GM18499 (cell line): ENCODE measurements around the gene FCN2.

Source experiments
- ATAC-seq: cut with Tn5 transposase; IDR thresholded peaks from one replicate; pipeline ENCODE4 v1.9.1; 2021; ENCODE audit warnings: moderate number of reproducible peaks; ENCODE audit not compliant: insufficient read depth, unreplicated experiment

The FCN2 gene

DNA sequence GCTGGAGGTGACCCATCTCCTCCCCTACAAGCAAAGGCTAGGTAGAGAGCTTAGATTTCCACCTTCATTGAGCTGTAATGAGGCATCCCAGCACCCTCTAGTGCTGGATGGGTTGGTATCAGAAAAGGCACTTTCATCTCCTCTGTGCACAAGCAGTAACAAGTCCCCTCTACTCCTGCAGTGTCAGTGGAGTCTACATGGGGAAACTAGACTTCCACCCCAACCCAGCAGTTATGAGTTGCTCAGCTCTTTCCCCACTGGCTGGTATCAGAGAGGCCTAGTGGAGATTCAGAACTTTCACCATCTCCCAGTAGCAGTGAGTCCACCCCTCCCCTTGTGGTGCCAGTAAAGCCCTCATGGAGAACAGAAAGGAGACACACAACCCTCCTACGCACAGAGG is 19.2 kb downstream of the FCN2 start:
- ATAC-seq = no peak

GRCh38 chr9:134902936-134903335 is 22.3 kb downstream of the FCN2 start:
- no peak for ATAC-seq

DNA sequence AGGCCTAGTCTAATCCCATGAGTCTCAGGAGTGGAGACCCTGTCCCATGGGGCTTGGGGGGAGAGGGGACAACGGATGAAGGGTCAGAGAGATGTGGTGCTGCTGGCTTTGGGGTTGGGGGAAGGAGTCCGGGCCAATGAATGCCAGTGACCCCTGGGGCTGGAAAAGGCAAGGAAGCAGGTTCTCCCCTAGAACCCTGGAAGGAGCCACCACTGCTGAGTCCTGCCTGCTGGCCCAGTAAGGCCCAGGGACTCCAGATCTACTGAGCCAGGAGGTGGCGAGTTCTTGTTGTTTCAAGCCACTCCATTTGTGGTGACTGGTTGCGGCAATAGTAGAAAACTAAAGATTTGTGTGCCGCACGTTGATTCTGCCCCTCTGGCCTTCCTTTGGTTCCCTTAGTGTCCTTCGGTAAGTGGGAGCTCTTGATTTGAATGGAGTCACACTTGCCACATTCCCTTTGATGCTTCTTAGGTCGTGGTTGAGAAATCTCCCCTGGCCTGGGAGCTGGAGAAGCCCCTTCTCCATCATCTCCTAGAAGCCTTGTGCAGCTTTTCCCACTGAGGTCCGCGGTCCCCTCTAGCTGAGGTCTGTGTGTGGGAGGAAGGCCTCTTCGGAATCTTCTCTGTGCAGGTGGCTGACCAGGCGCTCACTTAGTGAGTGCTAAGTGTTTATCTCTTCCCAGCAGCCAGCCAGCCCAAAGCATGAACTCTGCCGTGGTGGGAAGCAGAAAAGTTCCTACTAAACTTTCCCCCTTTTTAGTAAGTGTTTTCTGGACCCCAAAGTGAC is 28.1 kb downstream of the FCN2 start:
- ATAC-seq = no peak

GRCh38 chr9:134909511-134910481 is 29.2 kb downstream of the FCN2 start:
- no peak for ATAC-seq

GRCh38 chr9:134912126-134912840 is 31.7 kb downstream of the FCN2 start:
- ATAC-seq = no peak

DNA sequence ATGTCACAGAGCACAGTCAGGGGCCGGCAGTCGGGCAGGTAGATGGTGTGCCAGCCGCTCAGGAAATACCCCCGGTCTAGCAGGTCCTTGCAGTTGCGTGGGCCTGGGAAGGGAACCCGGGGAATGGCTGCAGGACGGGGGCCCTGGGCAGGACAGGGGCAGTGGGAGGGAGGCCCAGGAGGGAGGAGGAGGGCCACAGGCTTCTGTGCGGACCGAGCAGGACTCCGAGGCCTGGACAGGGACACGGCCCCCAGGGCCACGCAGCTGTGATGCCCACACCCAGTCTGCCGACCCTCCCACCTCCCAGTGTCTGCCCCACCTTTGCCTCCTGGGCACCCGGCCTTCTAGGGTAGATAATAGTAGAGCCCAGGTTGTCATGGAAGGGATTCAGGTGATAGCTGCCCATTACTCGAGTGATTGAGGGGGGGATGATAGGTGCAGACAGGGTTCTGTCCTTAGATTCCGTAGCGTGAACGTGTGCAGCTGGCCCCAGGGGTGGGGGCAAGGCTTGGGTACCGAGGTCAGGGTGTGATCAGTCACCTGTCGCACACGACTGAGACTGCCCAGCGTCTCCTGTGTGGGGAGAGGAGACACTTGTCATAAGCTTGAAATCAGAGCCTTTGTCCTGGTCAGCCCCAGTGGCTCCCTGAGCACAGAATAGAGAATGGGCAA is 32.6 kb downstream of the FCN2 start:
- no peak for ATAC-seq

GRCh38 chr9:134913713-134914500 is 33.3 kb downstream of the FCN2 start:
- ATAC-seq = no peak

DNA sequence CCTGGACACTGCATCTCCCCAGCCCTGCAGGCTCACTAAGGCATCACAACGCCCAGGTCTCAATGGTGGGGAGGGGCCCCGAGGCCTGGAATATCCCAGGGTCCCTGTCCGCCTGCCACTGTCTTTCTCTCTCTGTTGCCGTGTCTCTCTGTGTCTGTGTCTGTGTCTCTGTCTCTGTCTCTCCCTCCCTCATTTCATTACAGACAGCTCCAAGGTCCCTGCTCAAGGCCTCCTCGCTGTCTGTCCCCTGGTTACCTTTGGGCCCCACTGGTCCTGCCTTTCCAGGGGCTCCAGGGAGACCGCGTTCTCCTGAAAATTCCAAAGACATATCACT is 33.9 kb downstream of the FCN2 start:
- no peak for ATAC-seq

DNA sequence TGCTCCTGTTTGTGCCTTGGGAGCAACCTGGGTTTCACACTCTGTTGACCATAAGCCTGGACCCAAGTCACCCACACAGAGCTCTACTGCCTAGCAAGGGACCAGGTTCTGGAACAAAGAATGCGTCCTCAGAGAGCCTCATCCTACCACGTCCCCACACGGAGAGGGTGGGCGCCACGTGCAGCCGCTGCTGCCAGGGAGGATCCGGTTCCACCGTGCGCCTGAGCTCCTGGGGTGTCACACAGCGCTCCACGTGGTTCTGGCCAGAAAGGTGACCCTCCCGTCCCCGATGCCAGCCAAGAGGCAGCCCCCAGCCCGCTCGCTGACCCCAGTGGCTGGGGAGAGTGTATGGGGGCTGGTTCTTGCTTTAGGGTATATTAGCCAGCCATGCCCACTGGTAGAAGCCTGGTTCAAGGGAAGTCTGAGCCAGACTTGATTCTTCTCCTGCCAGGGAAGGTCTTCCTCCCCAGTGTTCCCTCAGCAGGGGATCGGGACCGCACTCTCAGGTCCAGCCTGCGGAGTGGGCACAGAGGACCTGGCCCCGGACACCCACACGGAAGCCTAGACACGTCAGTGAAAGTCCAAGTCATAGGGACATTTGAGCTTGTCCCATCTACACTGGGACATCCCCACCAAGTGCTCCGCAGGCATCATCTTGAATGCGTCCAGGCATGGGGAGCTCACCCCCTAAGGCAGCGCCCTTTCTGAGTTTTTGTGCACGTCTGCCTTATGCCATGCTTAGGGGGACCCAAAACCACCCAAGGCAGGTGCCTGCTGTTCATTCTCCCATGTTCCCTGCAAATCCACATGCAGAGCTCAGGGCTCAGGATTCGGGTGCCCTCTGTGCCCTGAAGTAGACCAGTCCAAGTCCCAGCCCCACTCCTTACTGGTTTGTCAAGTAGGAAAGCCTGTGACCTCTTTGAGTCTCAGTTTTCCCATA is 34.7 kb downstream of the FCN2 start:
- ATAC-seq = no peak

GRCh38 chr9:134916161-134916665 is 35.6 kb downstream of the FCN2 start:
- ATAC-seq = no peak

- ATAC-seq = no peak
These were observed 37.1 kb downstream of the FCN2 start, which contains the start of gene FCN1 for GRCh38 chr9:134917431-134918373. TSS of gene FCN1 (minus strand) at chr9:134917912. CDS start at chr9:134917871, 41 bp downstream.

- no peak for ATAC-seq
These were observed 38.0 kb downstream of the FCN2 start for GRCh38 chr9:134918646-134919045.

DNA sequence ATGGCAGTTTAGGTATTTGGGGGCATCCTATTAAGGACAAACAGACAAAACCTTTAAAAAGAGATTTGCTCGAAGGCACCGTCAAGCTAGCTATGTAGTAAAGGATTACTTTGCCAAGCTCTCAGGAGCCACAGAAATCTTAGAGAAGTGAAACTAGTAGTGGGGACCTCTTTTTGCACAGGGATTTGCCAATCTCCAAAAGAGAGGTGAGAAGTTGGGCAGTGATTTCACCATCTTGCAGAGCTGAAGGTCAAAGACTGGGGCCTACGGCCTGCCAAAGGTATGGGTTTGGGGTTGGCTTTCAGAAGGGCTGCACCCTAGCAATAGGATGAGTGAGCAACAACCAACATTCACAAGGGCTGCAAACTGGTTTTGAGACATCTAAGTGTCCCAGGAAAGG is 38.7 kb downstream of the FCN2 start:
- no peak for ATAC-seq

- ATAC-seq = no peak
These were observed 41.7 kb downstream of the FCN2 start for GRCh38 chr9:134922066-134922931.

DNA sequence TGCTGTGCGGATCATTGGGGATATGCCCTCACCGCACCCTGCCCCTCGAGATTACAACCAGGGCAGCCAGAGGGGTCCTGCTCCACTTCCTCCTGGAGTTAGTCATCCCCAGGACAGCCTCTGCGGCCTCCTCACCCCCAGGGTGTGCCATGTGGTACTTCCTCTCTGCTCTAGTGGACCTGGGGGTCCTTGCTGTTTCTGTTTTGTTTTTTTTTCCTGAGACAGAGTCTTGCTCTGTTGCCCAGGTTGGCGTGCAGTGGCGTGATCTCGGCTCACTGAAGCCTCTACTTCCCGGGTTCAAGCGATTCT is 42.3 kb downstream of the FCN2 start:
- no peak for ATAC-seq

GRCh38 chr9:134923466-134923865 is 42.9 kb downstream of the FCN2 start:
- ATAC-seq = no peak
